GM12878 (cell line): Measurements from ENCODE around the gene HK1. TPM values are rescaled to one million over a fixed set of nuclear protein-coding genes. Genes with fewer than 3 reads are reported as not detected.
A peak's percentile ranks its signal among the peaks of the same experiment; 100 is the strongest.

Experiments used
- ATAC-seq: fragments of 200-7000 bp; cut with Tn5 transposase; 3 replicates; pipeline ENCODE4 v1.9.1; 2020; ENCODE audit warnings: mild to moderate bottlenecking, moderate library complexity
- BruUV-seq: library from RNA; stranded (reverse); fragments of 400-500 nt; replicated peaks from 2 replicates; lab custom pipeline; 2021; lab: Mats Ljungman, UMichigan
- CTCF ChIA-PET: fragments of 300-600 bp; sonication (Branson Sonifier 250); formaldehyde crosslinking; extraction: SDS; loops from one replicate; lab custom pipeline; 2021; ENCODE audit warnings: inconsistent platforms; lab: Yijun Ruan, JAX
- POLR2A ChIA-PET: fragments of 350-600 bp; formaldehyde crosslinking; extraction: SDS; loops from one replicate; lab custom pipeline; 2021; ENCODE audit warnings: inconsistent platforms; lab: Charles Lee
- RAD21 ChIA-PET: fragments of 300-600 bp; sonication (Branson Sonifier 250); formaldehyde crosslinking; loops from one replicate; lab custom pipeline; 2023; ENCODE audit warnings: antibody characterized with exemption; ENCODE audit not compliant: unreplicated experiment; lab: Charles Lee
- SMC1A ChIA-PET: fragments of 300-600 bp; sonication (Branson Sonifier 250); formaldehyde crosslinking; loops from one replicate; lab custom pipeline; 2023; ENCODE audit not compliant: unreplicated experiment, uncharacterized antibody; lab: Charles Lee
- DNase-seq: peaks from one replicate; pipeline ENCODE4 v3.0.0-alpha.2; 2011; ENCODE audit warnings: low read depth, low spot score
- FAIRE-seq: peaks from 3 replicates; lab custom pipeline; 2011; peaks lifted over from hg19 to GRCh38; lab: Jason Lieb, UNC
- H2AFZ ChIP-seq: 2 replicates; pipeline ENCODE4 v1.6.0; 2011; ENCODE audit warnings: low read depth, low read length, control low read depth; ENCODE audit not compliant: control insufficient read depth
- H3K27ac ChIP-seq: 2 replicates; pipeline ENCODE4 v1.5.1; 2011; ENCODE audit warnings: control low read depth; ENCODE audit not compliant: control insufficient read depth, insufficient read depth
- H3K27me3 ChIP-seq, 2 experiments: replicated peaks in 1 of 2; 2 replicates each; pipeline versions ENCODE4 v1.6.0 to v1.6.1; 2011; ENCODE audit warnings: low read length in 1 of 2; ENCODE audit not compliant: control insufficient read depth in 2 of 2, insufficient read depth in 2 of 2
- H3K36me3 ChIP-seq, 2 experiments: 2 replicates each; pipeline ENCODE4 v1.5.1; 2011; ENCODE audit warnings: low read length in 1 of 2; ENCODE audit not compliant: control insufficient read depth in 2 of 2, insufficient read depth in 2 of 2
- H3K4me1 ChIP-seq: 2 replicates; pipeline ENCODE4 v1.6.1; 2011; ENCODE audit warnings: mild to moderate bottlenecking, low read length, moderate library complexity, mixed read lengths; ENCODE audit not compliant: control insufficient read depth, insufficient read depth
- H3K4me2 ChIP-seq: 2 replicates; pipeline ENCODE4 v1.6.0; 2011; ENCODE audit warnings: control low read depth; ENCODE audit not compliant: control insufficient read depth, insufficient read depth
- H3K4me3 ChIP-seq: fragments of 200-600 bp; sonication (generic); 2 replicates; pipeline ENCODE4 v1.5.1; 2016
- H3K79me2 ChIP-seq: 2 replicates; pipeline ENCODE4 v1.6.0; 2011; ENCODE audit warnings: low read length; ENCODE audit not compliant: control insufficient read depth, insufficient read depth
- H3K9ac ChIP-seq: 2 replicates; pipeline ENCODE4 v1.8.0; 2011; ENCODE audit warnings: low read length, control low read depth, mixed read lengths; ENCODE audit not compliant: control insufficient read depth, insufficient read depth
- H3K9me3 ChIP-seq: replicated peaks from 3 replicates; pipeline ENCODE4 v1.5.1; 2011; ENCODE audit warnings: mild to moderate bottlenecking, low read length; ENCODE audit not compliant: control insufficient read depth, insufficient read depth
- H4K20me1 ChIP-seq: 2 replicates; pipeline ENCODE4 v1.6.0; 2011; ENCODE audit not compliant: control insufficient read depth, insufficient read depth
- BACH1 ChIP-seq: fragments of 450-650 bp; IDR thresholded peaks from 2 replicates; pipeline ENCODE4 v1.6.1; 2017; ENCODE audit warnings: mild to moderate bottlenecking, borderline replicate concordance
- BHLHE40 ChIP-seq, 2 experiments: fragments of 450-650 bp in 1 of 2; IDR thresholded peaks; 2 replicates each; pipeline ENCODE4 v1.6.1; 2011 to 2017; ENCODE audit warnings: low read depth in 2 of 2, borderline replicate concordance in 1 of 2, improper control_type of control experiment in 1 of 2, low read length in 1 of 2, mild to moderate bottlenecking in 1 of 2
- ELK1 ChIP-seq: IDR thresholded peaks from 2 replicates; pipeline ENCODE4 v1.6.1; 2012; ENCODE audit warnings: low read depth, low read length, improper control_type of control experiment
- FOXM1 ChIP-seq: IDR thresholded peaks from 2 replicates; pipeline ENCODE4 v1.6.1; 2012; ENCODE audit warnings: low read depth, mild to moderate bottlenecking, inconsistent platforms, low read length, moderate library complexity
- NFIC ChIP-seq: IDR thresholded peaks from 2 replicates; pipeline ENCODE4 v1.6.1; 2012; ENCODE audit warnings: low read depth, mild to moderate bottlenecking, inconsistent platforms, low read length, moderate library complexity
- SMAD1 ChIP-seq: fragments of 450-650 bp; IDR thresholded peaks from 2 replicates; pipeline ENCODE4 v1.6.1; 2018; ENCODE audit warnings: mild to moderate bottlenecking, low read depth; ENCODE audit not compliant: partially characterized antibody
- SMARCA5 ChIP-seq: fragments of 450-650 bp; IDR thresholded peaks from 2 replicates; pipeline ENCODE4 v1.6.1; 2017; ENCODE audit warnings: mild to moderate bottlenecking
- SMC3 ChIP-seq: IDR thresholded peaks from 2 replicates; pipeline ENCODE4 v1.6.1; 2011; ENCODE audit warnings: low read length, improper control_type of control experiment, borderline replicate concordance
- TBL1XR1 ChIP-seq: IDR thresholded peaks from 2 replicates; pipeline ENCODE4 v1.6.1; 2012; ENCODE audit warnings: low read depth, low read length, improper control_type of control experiment
- TCF12 ChIP-seq: IDR thresholded peaks from 2 replicates; pipeline ENCODE4 v1.6.1; 2011; ENCODE audit warnings: low read depth, mild to moderate bottlenecking, low read length
- WGBS: methylation state at CpG from one replicate; pipeline ENCODE4 v1.1.6; 2016; ENCODE audit warnings: low lambda C conversion rate; ENCODE audit not compliant: insufficient replicate concordance, insufficient coverage; ENCODE audit errors: missing lambda C conversion rate; 5-methylcytosine and 5-hydroxymethylcytosine counted together
- in situ Hi-C: fragments of 300-500 bp; cut with MboI; formaldehyde crosslinking; loops from 9 replicates; pipeline ENCODE4 v1.14.3; 2018; ENCODE audit warnings: mixed read lengths
- intact Hi-C: fragments of 100-400 bp; cut with micrococcal nuclease; formaldehyde crosslinking; loops from one replicate; pipeline ENCODE4 v1.14.2; 2022; ENCODE audit not compliant: unreplicated experiment
- polyA plus RNA-seq, 11 experiments: library from polyadenylated mRNA; depleted of rRNA in 4 of 11; unstranded in 6 of 11; stranded (reverse) in 5 of 11; fragments of >200 nt; fragmentation: Nextera tagmentation in 4 of 11; fragmentation: Illumina TruSeq in 1 of 11; extraction: Ambion mirVana in 4 of 11; extraction: Trizol in 1 of 11; gene quantifications; 1 replicate in 1 of 11; 2 replicates in 10 of 11; pipeline versions ENCODE4 v1.2.1 to v1.2.3, GENCODE V29; 2011 to 2016; ENCODE audit warnings: inconsistent platforms in 2 of 11, missing spikeins in 2 of 11, low read depth in 1 of 11
- total RNA-seq, 4 experiments: library from RNA; depleted of rRNA in 3 of 4; stranded (reverse); fragments of >200 nt in 3 of 4; fragmentation: Illumina TruSeq in 1 of 4; extraction: Trizol in 1 of 4; gene quantifications; 2 replicates each; pipeline versions ENCODE4 v1.2.1 to v1.2.3, GENCODE V29; 2013 to 2021

The HK1 gene
- total and polyA plus RNA-seq, 10 of the 15 experiments (the other 5 are each of a cell fraction or from before 2014, with no cell fraction given), result 3.4 to 77.3 (median 46.6) TPM

DNA sequence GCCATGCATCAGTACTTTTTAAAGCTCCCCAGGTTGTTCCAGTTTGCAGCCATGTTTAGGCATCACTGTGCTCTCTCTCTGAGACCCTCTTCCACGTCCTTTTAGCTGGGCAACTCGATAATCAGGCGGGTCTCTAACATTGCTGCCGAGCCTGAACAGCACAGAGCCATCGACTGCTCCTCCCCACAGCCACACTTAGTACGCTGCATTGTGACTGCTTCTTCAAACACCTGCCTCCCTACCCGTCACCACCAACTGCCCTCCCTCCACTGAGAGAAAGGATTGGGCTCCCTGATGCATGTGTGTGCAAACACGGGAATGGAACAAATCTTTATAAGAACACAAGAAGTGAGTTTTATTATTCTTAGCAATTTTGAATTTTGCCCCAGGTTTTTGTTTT lies 149.9 kb downstream of the HK1 start:
- no peak for DNase-seq
- no peak for FAIRE-seq
- H3K79me2 ChIP-seq, result no peaks in the 10 kb centered on the region
- no TSS peak for BruUV-seq
- H3K9me3 ChIP-seq, result no peaks in the 10 kb centered on the region
- RAD21 ChIA-PET, result interaction anchor here (0.8 kb wide), 2 partner anchors 10 to 78 kb away, joined by 3 to 5 read pairs; no protein-coding TSS in a partner anchor
- intact Hi-C loops, result loop anchor here (5.0 kb wide), 1 partner anchor 209 kb away; no protein-coding TSS in a partner anchor
- no peak overlapping the region for H3K9ac ChIP-seq
- H3K36me3 ChIP-seq, result no peaks in the 10 kb centered on the region
- peak; percentile 33; the same call in 1 of the 3 replicates for ATAC-seq
- in situ Hi-C loops, result no loop called here
- no peak overlapping the region for H3K27ac ChIP-seq
- peaks cover 9% of the 10 kb centered on the region; the same call in 1 of the 2 replicates for H3K4me1 ChIP-seq
- CTCF ChIA-PET, result interaction anchor here (0.8 to 4.2 kb wide), 5 partner anchors 16 to 87 kb away, joined by 3 to 29 read pairs (median 6); no protein-coding TSS in a partner anchor
- H2AFZ ChIP-seq, result no peak overlapping the region
- no peaks in the 10 kb centered on the region for H4K20me1 ChIP-seq
- 35% methylated on average over 8 of the region's 8 CpGs for WGBS
- TF ChIP-seq TCF12, result no peak
- TF ChIP-seq SMAD1, result no peak
- no peak for TF ChIP-seq TBL1XR1
- no peak for TF ChIP-seq FOXM1
- TF ChIP-seq BACH1, result no peak
- TF ChIP-seq NFIC, result no peak
- no peak for TF ChIP-seq BHLHE40 (IDR thresholded peaks at IDR 0.05; ENCODE audit: borderline replicate concordance in 1 of 2, low read depth in 2 of 2, low read length in 1 of 2)
- TF ChIP-seq SMC3, result no peak
- no peak for TF ChIP-seq ELK1
- no peak for TF ChIP-seq SMARCA5
- no peaks in the 10 kb centered on the region for H3K27me3 ChIP-seq
- SMC1A ChIA-PET, result interaction anchor here (0.6 to 2.0 kb wide), 4 partner anchors 18 to 79 kb away, joined by 3 to 10 read pairs (median 4); no protein-coding TSS in a partner anchor
- H3K4me2 ChIP-seq, result no peak overlapping the region
- POLR2A ChIA-PET, result interaction anchor here (0.7 kb wide), 1 partner anchor 221 kb away, joined by 7 read pairs; no protein-coding TSS in a partner anchor
- H3K4me3 ChIP-seq, result no peak overlapping the region
